ENCODE results near the gene ANKRD23.
A peak's percentile ranks its signal among the peaks of the same experiment; 100 is the strongest.

Gene ANKRD23

GRCh38 chr2:96817882-96818281 lies 25.9 kb downstream of the ANKRD23 start:
- ChIA-PET CTCF (interaction anchor here (0.5 to 2.0 kb wide), 4 partner anchors 40 to 381 kb away, joined by 3 to 5 read pairs (median 4); partner anchors contain the start of gene ANKRD39), POLR2A (ENCODE audit: low non-redundant PET) (interaction anchor here (0.6 kb wide), 1 partner anchor 85 kb away, joined by 3 read pairs; no protein-coding TSS in a partner anchor)
- no peak for DNase-seq (ENCODE audit: low spot score)
- no peak for TF ChIP-seq CTCF (conservative IDR thresholded peaks at IDR 0.05; ENCODE audit: low read depth)
- H3K27ac ChIP-seq, result no peak overlapping the region

GRCh38 chr2:96816836-96817702 lies 26.8 kb downstream of the ANKRD23 start:
- peak overlapping the region; percentile 94 for H3K27ac ChIP-seq
- TF ChIP-seq CTCF (conservative IDR thresholded peaks at IDR 0.05; ENCODE audit: low read depth), result no peak
- POLR2A ChIA-PET (ENCODE audit: low non-redundant PET), result no interaction called here
- peak; percentile 34 for DNase-seq (ENCODE audit: low spot score)
- CTCF ChIA-PET, result interaction anchor here (0.5 to 2.0 kb wide), 5 partner anchors 19 to 221 kb away, joined by 3 to 6 read pairs (median 3); partner anchors contain the start of gene ANKRD39

GRCh38 chr2:96816127-96816835 lies 27.5 kb downstream of the ANKRD23 start, which contains the start of gene CNNM3:
TSS of gene CNNM3 (plus strand) at chr2:96816268. CDS start at chr2:96816278, 10 bp downstream.
- TF ChIP-seq CTCF (conservative IDR thresholded peaks at IDR 0.05; ENCODE audit: low read depth), result peak; percentile 57
- POLR2A ChIA-PET (ENCODE audit: low non-redundant PET), result no interaction called here
- CTCF ChIA-PET, result interaction anchor here (0.6 to 2.0 kb wide), 3 partner anchors 20 to 221 kb away, joined by 3 to 6 read pairs (median 5); partner anchors contain the start of gene ANKRD39
- peak; percentile 99 for DNase-seq (ENCODE audit: low spot score)
- peak within 1 kb of the TSS; percentile 94 for H3K27ac ChIP-seq

- CTCF ChIA-PET, result interaction anchor here (0.6 to 2.0 kb wide), 3 partner anchors 28 to 297 kb away, joined by 3 to 5 read pairs (median 3); partner anchors contain the start of genes ANKRD23 and ANKRD39
- no peak for TF ChIP-seq CTCF (conservative IDR thresholded peaks at IDR 0.05; ENCODE audit: low read depth)
- POLR2A ChIA-PET (ENCODE audit: low non-redundant PET), result no interaction called here
- DNase-seq (ENCODE audit: low spot score), result peak; percentile 29
- H3K27ac ChIP-seq, result peak overlapping the region; percentile 94
These were observed 28.3 kb downstream of the ANKRD23 start for GRCh38 chr2:96815326-96816126.

GRCh38 chr2:96813656-96814055 lies 30.2 kb downstream of the ANKRD23 start:
- POLR2A ChIA-PET (ENCODE audit: low non-redundant PET), result interaction anchor here (0.5 to 0.8 kb wide), 3 partner anchors 80 to 705 kb away, joined by 3 to 4 read pairs (median 3); no protein-coding TSS in a partner anchor
- DNase-seq (ENCODE audit: low spot score), result no peak
- no peak overlapping the region for H3K27ac ChIP-seq
- no peak for TF ChIP-seq CTCF (conservative IDR thresholded peaks at IDR 0.05; ENCODE audit: low read depth)
- CTCF ChIA-PET, result interaction anchor here (0.8 to 1.0 kb wide), 2 partner anchors 13 to 74 kb away, joined by 3 read pairs; partner anchors contain the start of gene LMAN2L
